ENCODE data around the gene ADAMTSL5. TPM values are rescaled to one million over a fixed set of nuclear protein-coding genes. Genes with fewer than 3 reads are reported as not detected.

Gene ADAMTSL5
- total RNA-seq, 1 donor from 2014 or later = 16.9 TPM

- no peak for DNase-seq (ENCODE audit: low spot score)
- no peak for TF ChIP-seq CTCF (IDR thresholded peaks at IDR 0.05)
- no peak overlapping the region for H3K27ac Mint-ChIP-seq (ENCODE audit: unreplicated experiment)
- H3K9me3 Mint-ChIP-seq (ENCODE audit: low read depth) = no peaks in the 10 kb centered on the region
- peaks cover 10% of the 10 kb centered on the region for H3K4me1 Mint-ChIP-seq (ENCODE audit: low read depth)
- H3K36me3 Mint-ChIP-seq (ENCODE audit: low read depth) = no peaks in the 10 kb centered on the region
- H3K27me3 Mint-ChIP-seq (ENCODE audit: low read depth) = peaks cover 4% of the 10 kb centered on the region
- no peak overlapping the region for H3K4me3 Mint-ChIP-seq (ENCODE audit: unreplicated experiment)
These were observed 2.3 kb upstream of the ADAMTSL5 start for GRCh38 chr19:1514986-1515721.

- no peak for TF ChIP-seq CTCF (IDR thresholded peaks at IDR 0.05)
- DNase-seq (ENCODE audit: low spot score) = no peak
- Mint-ChIP-seq H3K27me3 (ENCODE audit: low read depth) (peaks cover 4% of the 10 kb centered on the region), H3K36me3 (ENCODE audit: low read depth) (no peaks in the 10 kb centered on the region), H3K27ac (ENCODE audit: unreplicated experiment) (no peak overlapping the region), H3K4me3 (ENCODE audit: unreplicated experiment) (peak overlapping the region; percentile 25), H3K9me3 (ENCODE audit: low read depth) (no peaks in the 10 kb centered on the region), H3K4me1 (ENCODE audit: low read depth) (peaks cover 14% of the 10 kb centered on the region)
These were observed 1.5 kb upstream of the ADAMTSL5 start for GRCh38 chr19:1514295-1514661.

DNA sequence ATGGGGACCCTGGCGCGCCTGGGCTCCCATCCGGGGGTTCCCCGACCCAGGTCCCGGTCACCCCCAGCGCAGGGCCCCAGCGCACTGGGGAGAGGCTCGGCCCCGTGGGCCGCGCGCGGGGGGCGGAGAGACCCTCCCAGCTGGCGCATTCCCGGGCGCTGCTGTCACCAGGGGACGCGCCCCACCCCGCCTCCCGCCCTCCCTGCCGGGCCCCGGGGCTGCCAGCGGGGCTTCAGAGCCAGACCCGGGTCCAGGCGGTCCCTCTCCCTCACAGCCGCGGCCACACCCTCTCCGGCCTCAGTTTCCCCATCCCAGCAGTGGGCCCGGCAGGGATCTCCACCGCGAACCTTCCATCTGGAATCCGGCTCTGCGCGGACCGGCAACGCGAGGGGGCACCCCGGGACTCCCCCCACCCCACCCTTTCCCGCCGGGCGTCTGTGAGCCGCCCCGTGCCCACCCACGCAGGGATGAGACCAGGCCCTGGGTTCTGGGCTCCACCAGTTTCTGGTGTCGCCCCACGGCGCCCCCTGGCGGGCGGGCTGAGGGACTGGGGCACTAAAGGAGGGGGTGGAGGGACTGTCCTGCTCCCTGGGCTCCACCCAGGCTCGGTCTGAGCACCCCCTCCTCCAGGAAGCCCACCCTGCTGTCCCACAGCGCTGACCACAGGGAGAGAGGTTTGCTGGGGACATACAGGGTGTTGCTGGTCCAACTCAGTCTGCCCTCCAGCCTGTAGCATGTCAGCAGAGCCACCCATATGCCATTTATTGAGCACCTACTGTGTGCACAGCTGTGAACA lies 878 bp upstream of the ADAMTSL5 start:
- Mint-ChIP-seq H3K4me3 (ENCODE audit: unreplicated experiment) (peak overlapping the region; percentile 31), H3K27me3 (ENCODE audit: low read depth) (peaks cover 4% of the 10 kb centered on the region), H3K36me3 (ENCODE audit: low read depth) (no peaks in the 10 kb centered on the region), H3K9me3 (ENCODE audit: low read depth) (no peaks in the 10 kb centered on the region), H3K27ac (ENCODE audit: unreplicated experiment) (no peak overlapping the region), H3K4me1 (ENCODE audit: low read depth) (peaks cover 14% of the 10 kb centered on the region)
- no peak for DNase-seq (ENCODE audit: low spot score)
- TF ChIP-seq CTCF (IDR thresholded peaks at IDR 0.05) = peak; percentile 83

DNA sequence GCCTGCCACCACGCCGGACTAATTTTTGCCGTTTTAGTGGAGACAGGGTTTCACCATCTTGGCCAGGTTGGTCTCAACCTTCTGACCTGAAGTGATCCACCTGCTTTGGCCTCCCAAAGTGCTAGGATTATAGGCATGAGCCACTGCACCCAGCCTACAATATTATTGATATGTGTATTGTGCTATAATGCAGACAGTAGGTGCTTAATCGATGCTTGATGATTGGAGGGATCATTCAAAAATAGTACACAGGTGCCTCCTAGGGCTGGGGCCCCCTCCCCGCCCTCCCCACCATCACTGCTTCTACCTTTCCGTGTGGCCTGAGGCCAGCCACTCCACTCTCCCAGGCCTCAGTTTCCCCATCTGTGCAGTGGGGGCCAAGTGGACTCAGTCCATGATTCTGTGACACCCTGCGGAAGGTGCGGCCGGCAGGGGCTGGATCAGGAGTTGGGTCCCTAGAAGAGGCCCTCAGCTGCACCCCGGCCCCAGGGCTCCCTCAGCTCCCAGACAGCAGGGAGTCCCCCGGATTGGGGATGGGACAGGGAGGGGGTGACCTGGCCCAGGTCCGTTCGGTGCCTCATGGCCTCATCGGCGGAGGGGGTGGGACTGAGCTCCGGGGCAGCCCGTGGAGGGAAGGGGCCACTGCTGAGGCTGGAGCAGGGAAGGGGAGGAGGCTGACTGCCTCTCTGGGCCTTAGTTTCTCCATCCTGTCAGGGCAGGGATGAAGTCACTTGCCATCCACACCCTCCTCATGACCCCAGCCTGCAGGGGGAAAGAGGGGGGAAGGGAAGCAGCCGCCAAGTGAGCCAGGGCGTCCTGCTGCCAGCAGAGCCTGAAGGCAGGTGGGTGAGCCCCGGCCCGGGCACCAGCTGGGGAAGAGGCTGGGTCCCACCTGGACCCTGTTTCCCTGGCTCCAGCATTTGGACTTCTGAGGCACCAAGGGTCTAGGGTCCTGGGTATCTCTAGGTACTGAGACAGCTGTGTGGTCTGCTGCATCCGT lies 1.2 kb downstream of the ADAMTSL5 start:
- no peak for DNase-seq (ENCODE audit: low spot score)
- Mint-ChIP-seq H3K4me3 (ENCODE audit: unreplicated experiment) (peak overlapping the region; percentile 60), H3K27me3 (ENCODE audit: low read depth) (no peaks in the 10 kb centered on the region), H3K4me1 (ENCODE audit: low read depth) (peaks cover 19% of the 10 kb centered on the region), H3K9me3 (ENCODE audit: low read depth) (no peaks in the 10 kb centered on the region), H3K27ac (ENCODE audit: unreplicated experiment) (no peak overlapping the region), H3K36me3 (ENCODE audit: low read depth) (no peaks in the 10 kb centered on the region)
- no peak for TF ChIP-seq CTCF (IDR thresholded peaks at IDR 0.05)

DNA sequence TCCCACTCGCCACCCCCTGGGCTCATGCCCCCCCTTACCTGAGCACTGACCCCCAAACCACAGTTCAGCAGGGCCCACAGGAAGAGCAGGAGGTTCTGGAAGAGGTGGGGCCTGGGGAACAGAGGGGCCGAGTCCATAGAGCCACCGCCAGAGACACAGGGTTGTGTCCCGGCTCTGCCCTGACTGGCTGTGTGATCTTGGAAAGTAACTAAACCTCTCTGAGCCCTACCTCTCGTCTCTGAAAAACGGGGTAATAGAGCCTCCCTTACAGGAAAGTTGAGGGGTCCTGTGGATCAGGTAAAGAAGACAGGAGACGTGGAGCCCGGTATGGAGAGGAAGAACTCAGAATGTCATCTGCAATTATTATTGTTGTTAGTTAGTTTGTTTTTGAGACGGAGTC lies 2.0 kb downstream of the ADAMTSL5 start:
- Mint-ChIP-seq H3K4me1 (ENCODE audit: low read depth) (peaks cover 19% of the 10 kb centered on the region), H3K9me3 (ENCODE audit: low read depth) (no peaks in the 10 kb centered on the region), H3K36me3 (ENCODE audit: low read depth) (no peaks in the 10 kb centered on the region), H3K27ac (ENCODE audit: unreplicated experiment) (no peak overlapping the region), H3K4me3 (ENCODE audit: unreplicated experiment) (no peak overlapping the region), H3K27me3 (ENCODE audit: low read depth) (no peaks in the 10 kb centered on the region)
- no peak for TF ChIP-seq CTCF (IDR thresholded peaks at IDR 0.05)
- no peak for DNase-seq (ENCODE audit: low spot score)

Measured in chondrocyte (in vitro differentiated cells).